ENCODE results near the gene ZNF746.

DNA sequence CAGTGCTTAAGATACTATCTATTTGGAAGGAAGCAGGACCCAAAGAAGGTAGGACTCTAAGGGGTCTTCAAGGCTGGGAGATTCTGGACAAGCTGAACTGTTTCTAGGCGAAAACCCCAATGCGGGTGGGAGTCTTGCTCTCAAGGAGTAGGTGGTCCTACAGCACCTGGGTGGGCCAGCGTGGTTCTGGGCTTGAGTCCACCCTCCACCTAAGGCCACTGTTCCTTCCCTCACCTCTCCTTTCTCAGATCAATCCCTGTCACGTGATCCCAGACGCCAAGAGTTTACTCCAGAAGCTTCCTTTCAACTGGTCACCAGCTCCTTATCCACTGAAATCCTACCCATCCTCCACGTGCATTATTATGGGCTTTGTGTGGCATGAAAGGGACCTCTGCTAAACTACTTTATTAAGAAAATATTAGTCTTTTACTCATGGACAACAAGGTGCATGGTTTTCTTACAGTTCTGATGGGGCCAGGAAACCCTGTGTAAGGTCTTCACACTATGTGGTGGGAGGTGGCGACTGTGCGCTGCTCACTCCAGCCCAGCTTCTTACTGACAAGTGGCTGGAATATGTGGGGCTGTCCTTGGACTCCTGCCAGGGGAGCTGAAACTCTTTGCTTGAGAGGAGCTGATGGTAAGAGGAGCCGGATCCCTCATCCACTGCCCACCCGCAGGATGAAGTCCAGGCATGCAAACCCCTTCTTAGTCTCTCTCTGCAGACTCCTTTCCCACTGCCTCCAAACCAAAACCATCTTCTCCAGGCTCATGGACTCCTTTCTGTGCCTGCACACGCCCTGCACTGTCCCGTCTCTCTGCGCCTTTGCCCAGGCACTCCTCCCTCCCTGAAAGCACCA, 1.6 kb downstream of the ZNF746 start:
- no peak for TF ChIP-seq POLR2A (IDR thresholded peaks at IDR 0.05)
- TF ChIP-seq CTCF (IDR thresholded peaks at IDR 0.05) = no peak

All from breast epithelium (tissue), 3 donors.